Right atrium auricular region (tissue), 2 donors: Measurements from ENCODE around the gene SLIT3. TPM values are rescaled to one million over a fixed set of nuclear protein-coding genes. Genes with fewer than 3 reads are reported as not detected.

Experiments
- DNase-seq: peaks from one replicate; pipeline ENCODE4 v3.0.0-alpha.2; 2019; ENCODE audit warnings: low spot score
- H3K27ac ChIP-seq, 2 donors: fragments of 200-600 bp; sonication (generic); 1 replicate in 1 of 2; 2 replicates in 1 of 2; pipeline ENCODE4 v1.5.1; 2016 to 2019
- H3K27me3 ChIP-seq, 2 donors: fragments of 200-600 bp; sonication (generic); one replicate each; pipeline versions ENCODE4 v1.5.1 to v1.6.0; 2017 to 2019
- H3K36me3 ChIP-seq: fragments of 200-600 bp; sonication (generic); one replicate; pipeline ENCODE4 v1.5.1; 2016
- H3K4me1 ChIP-seq, 2 donors: fragments of 200-600 bp; sonication (generic); one replicate each; pipeline versions ENCODE4 v1.5.1 to v1.6.0; 2017 to 2019
- H3K4me3 ChIP-seq, 2 donors: fragments of 200-600 bp; sonication (generic); 1 replicate in 1 of 2; 2 replicates in 1 of 2; pipeline ENCODE4 v1.5.1; 2017 to 2019; ENCODE audit warnings: mild to moderate bottlenecking in 1 of 2, moderate library complexity in 1 of 2
- H3K9me3 ChIP-seq, 2 donors: fragments of 200-600 bp; sonication (generic); one replicate each; pipeline ENCODE4 v1.5.1; 2019
- CTCF ChIP-seq, 2 donors: fragments of 200-600 bp; sonication (generic); IDR thresholded peaks; one replicate each; pipeline ENCODE4 v1.5.1; 2019; ENCODE audit warnings: antibody characterized with exemption in 2 of 2
- total RNA-seq, 2 donors: library from RNA; depleted of rRNA; stranded (reverse); fragments of >200 nt; gene quantifications; one replicate each; pipeline ENCODE4 v1.1.0, GENCODE V29; 2016

Gene SLIT3
- total RNA-seq, 2 donors from 2014 or later: 66.1 to 85.8 TPM

GRCh38 chr5:169003721-169004541 lies 297.0 kb downstream of the SLIT3 start:
- no peak overlapping the region for H3K4me3 ChIP-seq
- H3K27me3 ChIP-seq: no peaks in the 10 kb centered on the region
- no peaks in the 10 kb centered on the region for H3K36me3 ChIP-seq
- H3K9me3 ChIP-seq: no peaks in the 10 kb centered on the region
- peaks cover 0 to 21% of the 10 kb centered on the region in 2 donors for H3K4me1 ChIP-seq
- H3K27ac ChIP-seq: peak overlapping the region; percentile 45 to 58
- peak; percentile 48 to 66 for TF ChIP-seq CTCF (IDR thresholded peaks at IDR 0.05)
- no peak for DNase-seq

GRCh38 chr5:169002953-169003555 lies 297.9 kb downstream of the SLIT3 start:
- H3K9me3 ChIP-seq: no peaks in the 10 kb centered on the region
- H3K27me3 ChIP-seq: no peaks in the 10 kb centered on the region
- peaks cover 0 to 14% of the 10 kb centered on the region in 2 donors for H3K4me1 ChIP-seq
- no peak overlapping the region for H3K4me3 ChIP-seq
- peak overlapping the region in 1 of 2 donors; percentile 45 for H3K27ac ChIP-seq
- no peaks in the 10 kb centered on the region for H3K36me3 ChIP-seq
- TF ChIP-seq CTCF (IDR thresholded peaks at IDR 0.05): no peak
- no peak for DNase-seq

- Histone ChIP-seq H3K4me3 (no peak overlapping the region), H3K9me3 (no peaks in the 10 kb centered on the region), H3K27me3 (no peaks in the 10 kb centered on the region), H3K4me1 (peaks cover 0 to 14% of the 10 kb centered on the region in 2 donors), H3K36me3 (no peaks in the 10 kb centered on the region), H3K27ac (no peak overlapping the region)
- no peak for DNase-seq
- no peak for TF ChIP-seq CTCF (IDR thresholded peaks at IDR 0.05)
Measured at GRCh38 chr5:169001394-169001793, 299.5 kb downstream of the SLIT3 start.

GRCh38 chr5:168995024-168995423 lies 305.9 kb downstream of the SLIT3 start:
- TF ChIP-seq CTCF (IDR thresholded peaks at IDR 0.05): no peak
- Histone ChIP-seq H3K27me3 (no peaks in the 10 kb centered on the region), H3K36me3 (no peaks in the 10 kb centered on the region), H3K4me3 (no peak overlapping the region), H3K4me1 (peaks cover 0 to 18% of the 10 kb centered on the region in 2 donors), H3K9me3 (no peaks in the 10 kb centered on the region), H3K27ac (no peak overlapping the region)
- no peak for DNase-seq

- no peak for DNase-seq
- peak in 1 of 2 donors; percentile 50 for TF ChIP-seq CTCF (IDR thresholded peaks at IDR 0.05)
- Histone ChIP-seq H3K27me3 (no peaks in the 10 kb centered on the region), H3K4me1 (peaks cover 0 to 31% of the 10 kb centered on the region in 2 donors), H3K4me3 (no peak overlapping the region), H3K36me3 (no peaks in the 10 kb centered on the region), H3K27ac (peak overlapping the region in 1 of 2 donors; percentile 54), H3K9me3 (no peaks in the 10 kb centered on the region)
Measured at GRCh38 chr5:168992687-168993086, 308.3 kb downstream of the SLIT3 start.
